Uterus (tissue), 4 donors: Measurements from ENCODE around the gene SERPIND1. TPM values are rescaled to one million over a fixed set of nuclear protein-coding genes. Genes with fewer than 3 reads are reported as not detected.

Source experiments
- DNase-seq, 2 donors: peaks; one replicate each; pipeline ENCODE4 v3.0.0-alpha.2; 2019 to 2020
- H3K27ac ChIP-seq, 2 donors: fragments of 200-600 bp; sonication (generic); 1 replicate in 1 of 2; 2 replicates in 1 of 2; pipeline ENCODE4 v1.5.1; 2016 to 2018
- H3K27me3 ChIP-seq, 2 donors: fragments of 200-600 bp; sonication (generic); one replicate each; pipeline ENCODE4 v1.5.1; 2018 to 2019; ENCODE audit warnings: control low read depth in 1 of 2
- H3K36me3 ChIP-seq, 2 donors: fragments of 200-600 bp; sonication (generic); one replicate each; pipeline ENCODE4 v1.5.1; 2019; ENCODE audit warnings: control low read depth in 1 of 2
- H3K4me1 ChIP-seq, 2 donors: fragments of 200-600 bp; sonication (generic); one replicate each; pipeline ENCODE4 v1.5.1; 2018 to 2019; ENCODE audit warnings: control low read depth in 1 of 2
- H3K4me3 ChIP-seq, 2 donors: fragments of 200-600 bp; sonication (generic); 1 replicate in 1 of 2; 2 replicates in 1 of 2; pipeline ENCODE4 v1.5.1; 2018 to 2019; ENCODE audit warnings: mild to moderate bottlenecking in 1 of 2
- H3K9me3 ChIP-seq, 2 donors: fragments of 200-600 bp; sonication (generic); one replicate each; pipeline ENCODE4 v1.5.1; 2019; ENCODE audit warnings: control low read depth in 1 of 2
- POLR2A ChIP-seq, 2 donors: fragments of 450-650 bp; IDR thresholded peaks; one replicate each; pipeline ENCODE4 v1.6.1; 2016; ENCODE audit warnings: antibody characterized with exemption in 2 of 2, mild to moderate bottlenecking in 1 of 2, moderate library complexity in 1 of 2
- intact Hi-C: fragments of 100-400 bp; cut with DNase I; formaldehyde crosslinking; loops from one replicate; pipeline ENCODE4 v1.15.1; 2023; ENCODE audit warnings: low total_unique reads
- total RNA-seq, 4 donors: library from RNA; depleted of rRNA in 3 of 4; stranded (reverse); fragments of >200 nt in 3 of 4; gene quantifications; one replicate each; pipeline versions ENCODE4 v1.1.0 to v1.2.4, GENCODE V29; 2014 to 2023
- TF ChIP-seq, protein P1 (sequence below), 4 experiments: fragments of 200-600 bp in 2 of 4; fragments of 450-650 bp in 2 of 4; sonication (generic) in 2 of 4; IDR thresholded peaks; one replicate each; pipeline ENCODE4 v1.5.1; 2016 to 2019; ENCODE audit warnings: antibody characterized with exemption in 4 of 4, mild to moderate bottlenecking in 2 of 4, moderate library complexity in 1 of 4
- donor health status: DM: yes; HTN: yes; CAD: no.

The SERPIND1 gene
- total RNA-seq, 4 donors from 2014 or later, result 1.0 to 4.5 TPM; not detected in 2

GRCh38 chr22:20811171-20811570 lies 37.3 kb downstream of the SERPIND1 start:
- no peak for DNase-seq
- Histone ChIP-seq H3K27ac (no peak overlapping the region), H3K36me3 (no peaks in the 10 kb centered on the region), H3K4me3 (no peak overlapping the region), H3K27me3 (no peaks in the 10 kb centered on the region), H3K9me3 (no peaks in the 10 kb centered on the region), H3K4me1 (no peaks in the 10 kb centered on the region)
- TF ChIP-seq POLR2A (IDR thresholded peaks at IDR 0.05), result no peak
- TF ChIP-seq, protein P1, sequence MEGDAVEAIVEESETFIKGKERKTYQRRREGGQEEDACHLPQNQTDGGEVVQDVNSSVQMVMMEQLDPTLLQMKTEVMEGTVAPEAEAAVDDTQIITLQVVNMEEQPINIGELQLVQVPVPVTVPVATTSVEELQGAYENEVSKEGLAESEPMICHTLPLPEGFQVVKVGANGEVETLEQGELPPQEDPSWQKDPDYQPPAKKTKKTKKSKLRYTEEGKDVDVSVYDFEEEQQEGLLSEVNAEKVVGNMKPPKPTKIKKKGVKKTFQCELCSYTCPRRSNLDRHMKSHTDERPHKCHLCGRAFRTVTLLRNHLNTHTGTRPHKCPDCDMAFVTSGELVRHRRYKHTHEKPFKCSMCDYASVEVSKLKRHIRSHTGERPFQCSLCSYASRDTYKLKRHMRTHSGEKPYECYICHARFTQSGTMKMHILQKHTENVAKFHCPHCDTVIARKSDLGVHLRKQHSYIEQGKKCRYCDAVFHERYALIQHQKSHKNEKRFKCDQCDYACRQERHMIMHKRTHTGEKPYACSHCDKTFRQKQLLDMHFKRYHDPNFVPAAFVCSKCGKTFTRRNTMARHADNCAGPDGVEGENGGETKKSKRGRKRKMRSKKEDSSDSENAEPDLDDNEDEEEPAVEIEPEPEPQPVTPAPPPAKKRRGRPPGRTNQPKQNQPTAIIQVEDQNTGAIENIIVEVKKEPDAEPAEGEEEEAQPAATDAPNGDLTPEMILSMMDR (IDR thresholded peaks at IDR 0.05), result no peak
- intact Hi-C loops, result no loop called here

- H3K27me3 ChIP-seq, result no peaks in the 10 kb centered on the region
These were observed 38.2 kb downstream of the SERPIND1 start for GRCh38 chr22:20811971-20812660.

DNA sequence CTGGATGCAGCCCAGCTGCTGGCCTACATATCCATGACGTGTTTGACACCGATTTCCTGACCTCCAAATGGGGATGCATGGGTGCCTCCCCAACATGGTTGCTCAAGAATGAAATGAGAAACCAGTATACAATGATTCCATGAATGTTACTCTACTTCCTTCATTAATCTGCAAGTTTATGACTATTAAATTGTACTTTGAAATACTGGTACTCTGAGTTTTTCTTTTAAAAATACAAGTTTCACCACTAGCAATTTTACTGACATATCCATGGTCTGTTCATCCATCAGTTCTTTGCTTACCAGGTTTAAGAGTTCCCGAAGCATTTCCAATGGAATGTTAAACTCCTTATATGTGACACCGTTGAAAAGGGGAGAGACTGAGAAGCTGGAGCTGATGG lies 39.1 kb downstream of the SERPIND1 start:
- Histone ChIP-seq H3K36me3 (no peaks in the 10 kb centered on the region), H3K27me3 (no peaks in the 10 kb centered on the region), H3K4me1 (no peaks in the 10 kb centered on the region), H3K4me3 (no peak overlapping the region), H3K27ac (no peak overlapping the region), H3K9me3 (no peaks in the 10 kb centered on the region)
- TF ChIP-seq, protein P1 (IDR thresholded peaks at IDR 0.05), result no peak
- TF ChIP-seq POLR2A (IDR thresholded peaks at IDR 0.05), result no peak
- DNase-seq, result no peak
- intact Hi-C loops, result no loop called here

More at GRCh38 chr22:20811971-20812660, 38.2 kb downstream of the SERPIND1 start:
- Histone ChIP-seq H3K4me1 (no peaks in the 10 kb centered on the region), H3K36me3 (no peaks in the 10 kb centered on the region), H3K27ac (no peak overlapping the region), H3K9me3 (no peaks in the 10 kb centered on the region), H3K4me3 (no peak overlapping the region)
- intact Hi-C loops, result no loop called here
- TF ChIP-seq POLR2A (IDR thresholded peaks at IDR 0.05), result no peak
- TF ChIP-seq, protein P1 (IDR thresholded peaks at IDR 0.05), result no peak
- DNase-seq, result no peak

DNA sequence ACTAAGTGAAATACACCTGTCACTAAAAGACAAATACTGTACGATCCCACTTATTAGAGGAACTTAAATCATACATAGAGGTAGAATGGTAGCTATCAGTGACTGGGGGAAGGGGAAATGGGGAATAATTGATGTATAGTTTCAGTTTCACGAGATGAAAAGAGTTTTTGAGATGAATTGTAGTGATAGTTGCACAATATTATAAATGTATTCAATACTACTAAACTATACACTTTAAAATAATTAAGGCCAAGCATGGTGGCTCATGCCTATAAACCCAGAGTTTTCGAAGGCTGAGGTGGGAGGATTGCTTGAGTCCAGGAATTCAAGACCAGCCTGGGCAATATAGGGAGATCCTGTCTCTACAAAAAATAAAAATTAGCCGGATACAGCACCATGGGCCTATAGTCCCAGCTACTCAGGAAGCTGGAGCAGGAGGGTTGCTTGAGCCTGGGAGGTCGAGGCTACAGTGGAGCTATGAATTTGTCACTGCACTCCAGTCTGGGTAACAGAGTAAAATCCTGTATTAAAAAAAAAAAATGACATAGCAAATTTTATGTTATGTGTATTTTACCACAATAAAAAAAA lies 40.4 kb downstream of the SERPIND1 start:
- Histone ChIP-seq H3K27me3 (no peaks in the 10 kb centered on the region), H3K4me1 (no peaks in the 10 kb centered on the region), H3K4me3 (no peak overlapping the region), H3K36me3 (no peaks in the 10 kb centered on the region), H3K9me3 (no peaks in the 10 kb centered on the region), H3K27ac (no peak overlapping the region)
- DNase-seq, result no peak
- TF ChIP-seq POLR2A (IDR thresholded peaks at IDR 0.05), result no peak
- TF ChIP-seq, protein P1 (IDR thresholded peaks at IDR 0.05), result no peak
- intact Hi-C loops, result no loop called here

GRCh38 chr22:20815477-20816050 lies 41.7 kb downstream of the SERPIND1 start:
- no peaks in the 10 kb centered on the region for H3K4me1 ChIP-seq
- no peak for TF ChIP-seq POLR2A (IDR thresholded peaks at IDR 0.05)
- TF ChIP-seq, protein P1 (IDR thresholded peaks at IDR 0.05), result no peak
- no peaks in the 10 kb centered on the region for H3K27me3 ChIP-seq
- DNase-seq, result no peak
- no peaks in the 10 kb centered on the region for H3K36me3 ChIP-seq
- intact Hi-C loops, result no loop called here
- H3K9me3 ChIP-seq, result no peaks in the 10 kb centered on the region
- no peak overlapping the region for H3K4me3 ChIP-seq
- no peak overlapping the region for H3K27ac ChIP-seq
